AG09309 (cell line): ENCODE results near the gene THBS1.

Experiments
- DNase-seq: peaks from one replicate; pipeline ENCODE4 v3.0.0-alpha.2; 2010; ENCODE audit warnings: low read depth
- H3K4me3 ChIP-seq: 2 replicates; pipeline ENCODE4 v1.5.1; 2011; ENCODE audit warnings: mild to moderate bottlenecking, low read depth, low read length, moderate library complexity; ENCODE audit not compliant: control insufficient read depth
- TF ChIP-seq, protein P1 (sequence below): IDR thresholded peaks from 2 replicates; pipeline ENCODE4 v1.5.1; 2011; ENCODE audit warnings: mild to moderate bottlenecking, low read depth, low read length, inconsistent platforms; ENCODE audit not compliant: insufficient read depth, control insufficient read depth; ENCODE audit errors: missing control alignments

THBS1 gene

DNA sequence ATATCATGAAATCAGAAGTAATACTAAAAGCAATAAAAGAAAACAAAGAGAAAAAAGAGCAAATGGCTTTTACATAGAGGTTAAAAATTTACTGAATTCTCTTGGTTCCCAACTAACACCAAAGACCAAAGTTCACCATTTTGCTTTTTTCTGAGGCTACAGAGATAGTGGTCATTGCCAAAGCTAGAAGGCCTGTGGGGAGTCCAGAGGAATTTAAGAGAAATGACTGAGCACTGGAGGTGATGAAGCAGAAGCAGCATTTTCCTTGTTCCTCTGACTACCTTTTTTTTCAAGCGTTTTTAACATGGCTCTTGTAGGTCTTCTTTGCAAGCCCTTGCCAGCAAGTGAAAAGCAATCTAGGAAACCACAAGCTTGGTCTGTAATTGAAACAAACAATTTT is 58.2 kb downstream of the THBS1 start:
- no peak for DNase-seq
- no peak overlapping the region for H3K4me3 ChIP-seq
- TF ChIP-seq, protein P1, sequence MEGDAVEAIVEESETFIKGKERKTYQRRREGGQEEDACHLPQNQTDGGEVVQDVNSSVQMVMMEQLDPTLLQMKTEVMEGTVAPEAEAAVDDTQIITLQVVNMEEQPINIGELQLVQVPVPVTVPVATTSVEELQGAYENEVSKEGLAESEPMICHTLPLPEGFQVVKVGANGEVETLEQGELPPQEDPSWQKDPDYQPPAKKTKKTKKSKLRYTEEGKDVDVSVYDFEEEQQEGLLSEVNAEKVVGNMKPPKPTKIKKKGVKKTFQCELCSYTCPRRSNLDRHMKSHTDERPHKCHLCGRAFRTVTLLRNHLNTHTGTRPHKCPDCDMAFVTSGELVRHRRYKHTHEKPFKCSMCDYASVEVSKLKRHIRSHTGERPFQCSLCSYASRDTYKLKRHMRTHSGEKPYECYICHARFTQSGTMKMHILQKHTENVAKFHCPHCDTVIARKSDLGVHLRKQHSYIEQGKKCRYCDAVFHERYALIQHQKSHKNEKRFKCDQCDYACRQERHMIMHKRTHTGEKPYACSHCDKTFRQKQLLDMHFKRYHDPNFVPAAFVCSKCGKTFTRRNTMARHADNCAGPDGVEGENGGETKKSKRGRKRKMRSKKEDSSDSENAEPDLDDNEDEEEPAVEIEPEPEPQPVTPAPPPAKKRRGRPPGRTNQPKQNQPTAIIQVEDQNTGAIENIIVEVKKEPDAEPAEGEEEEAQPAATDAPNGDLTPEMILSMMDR, result no peak

DNA sequence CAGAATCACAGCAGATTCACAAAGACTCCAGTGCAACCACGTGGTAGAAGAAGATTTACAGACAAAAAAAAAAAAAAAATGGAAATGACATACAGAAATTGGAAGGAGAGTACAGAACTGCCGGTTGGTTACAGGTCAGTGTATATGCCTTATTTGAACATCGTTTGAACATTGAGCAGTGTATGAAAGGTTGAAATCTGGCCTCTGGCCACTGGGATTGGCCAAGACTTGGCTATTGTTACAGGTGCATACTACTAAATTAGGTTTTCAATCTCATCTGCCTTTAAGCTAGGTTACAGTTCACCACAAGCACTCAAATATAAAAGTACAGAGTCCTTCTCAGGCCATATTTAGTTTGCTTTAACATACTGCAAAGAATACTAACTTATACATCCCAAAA is 59.8 kb downstream of the THBS1 start:
- TF ChIP-seq, protein P1, result no peak
- no peak overlapping the region for H3K4me3 ChIP-seq
- DNase-seq, result no peak

DNA sequence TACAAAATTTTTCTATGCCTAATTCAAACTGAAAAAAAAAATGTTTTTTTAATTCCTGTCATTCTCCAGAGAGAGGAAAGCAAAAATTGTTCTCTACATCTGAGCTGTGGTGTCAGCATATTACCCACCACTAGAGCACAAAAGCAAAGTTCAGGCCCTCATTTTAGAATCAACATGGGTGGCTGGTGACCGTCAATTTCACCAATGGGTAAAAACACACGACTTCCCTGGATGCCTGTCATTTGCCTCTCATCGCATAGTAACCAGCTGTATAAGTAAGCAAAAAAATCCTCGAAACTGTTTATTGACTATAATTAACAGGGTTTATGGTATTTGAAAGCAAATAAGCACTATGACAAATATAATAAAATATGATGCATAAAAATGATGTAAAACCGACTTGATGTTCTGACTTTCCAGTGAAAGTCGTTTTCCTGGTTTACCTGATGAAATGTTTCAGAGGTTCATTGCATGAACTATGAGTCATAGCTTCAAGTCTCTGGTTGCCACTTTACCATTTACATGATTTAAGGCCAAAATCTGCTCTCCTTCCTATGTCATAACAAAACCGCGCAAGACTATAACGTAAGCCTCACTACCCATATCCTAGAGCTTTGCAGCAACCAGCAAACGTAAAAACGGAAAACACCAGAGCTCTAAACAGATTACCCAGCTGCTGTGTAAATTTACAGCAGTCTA is 60.5 kb downstream of the THBS1 start:
- TF ChIP-seq, protein P1, result peak; percentile 3
- H3K4me3 ChIP-seq, result no peak overlapping the region
- no peak for DNase-seq

DNA sequence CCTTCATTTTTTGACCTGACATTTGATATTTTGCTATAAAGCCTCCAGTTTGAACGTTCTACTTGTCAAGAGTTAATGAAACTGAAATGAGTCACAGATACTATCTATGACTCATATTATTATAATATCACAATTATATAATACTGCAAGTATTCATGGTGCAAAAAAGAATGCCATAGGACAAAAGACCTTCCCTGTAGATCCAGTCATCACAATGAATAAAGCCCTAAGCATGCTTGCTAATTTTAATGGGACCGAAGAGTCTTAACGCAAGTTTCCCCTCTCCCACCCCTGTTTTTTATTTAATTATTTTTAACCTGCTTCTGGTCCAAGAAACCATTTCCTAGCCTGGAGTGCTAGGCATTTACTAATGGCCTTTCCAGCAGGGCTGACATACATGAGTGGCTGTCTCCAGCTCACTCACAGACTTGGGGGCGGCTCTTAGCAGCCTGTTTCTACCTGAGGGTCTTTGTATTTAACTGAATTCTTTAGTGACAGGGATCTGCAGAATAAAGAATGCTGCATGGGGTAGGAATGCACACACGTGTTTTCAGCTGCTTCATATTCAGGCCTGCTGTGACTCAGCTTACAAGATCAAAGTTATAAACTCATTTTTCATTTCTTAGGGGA is 61.2 kb downstream of the THBS1 start:
- no peak overlapping the region for H3K4me3 ChIP-seq
- TF ChIP-seq, protein P1, result no peak
- DNase-seq, result peak; percentile 37

DNA sequence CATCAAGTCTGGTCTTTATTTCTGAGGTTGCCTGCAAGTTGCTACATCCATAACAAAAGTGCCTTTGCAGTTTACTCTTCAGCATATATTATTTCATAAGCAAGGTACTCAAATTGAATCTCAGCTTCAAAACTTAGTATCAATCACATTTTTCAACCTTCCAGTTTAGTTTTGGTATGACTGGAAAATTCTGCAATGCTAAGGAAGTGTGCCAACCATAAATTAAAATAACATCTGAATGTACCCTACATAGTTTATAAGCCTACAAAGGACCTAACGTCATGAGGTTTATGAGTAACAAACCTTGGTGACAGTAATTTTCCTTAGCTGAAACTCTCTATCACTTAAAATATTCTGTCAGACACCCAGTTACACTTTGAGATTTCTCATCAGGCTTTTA is 62.8 kb downstream of the THBS1 start:
- DNase-seq, result no peak
- TF ChIP-seq, protein P1, result no peak

DNA sequence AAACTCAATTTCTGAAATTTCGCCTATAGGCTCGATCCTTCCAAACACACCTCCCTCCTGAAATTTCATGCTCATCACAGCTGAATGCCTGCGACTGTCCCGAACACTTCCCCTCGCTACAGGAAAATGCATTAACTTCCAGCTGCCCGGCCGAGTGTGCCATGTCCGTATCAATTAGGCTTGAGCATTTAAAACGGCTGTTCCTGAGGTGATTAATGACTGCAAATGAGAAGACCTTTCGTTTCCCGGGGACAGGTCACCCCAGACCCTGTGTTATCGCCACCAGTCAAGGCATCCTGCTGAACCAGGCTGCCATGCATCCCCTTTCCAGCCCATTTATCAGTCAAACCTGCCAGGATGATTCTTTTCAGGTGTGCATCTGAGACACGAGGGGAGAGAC is 63.3 kb downstream of the THBS1 start:
- TF ChIP-seq, protein P1, result no peak

More for the DNA sequence above, 62.8 kb downstream of the THBS1 start:
- H3K4me3 ChIP-seq, result no peak overlapping the region

More for the DNA sequence above, 63.3 kb downstream of the THBS1 start:
- no peak overlapping the region for H3K4me3 ChIP-seq
- DNase-seq, result no peak
